ENCODE data around the gene F10. TPM values are rescaled to one million over a fixed set of nuclear protein-coding genes. Genes with fewer than 3 reads are reported as not detected.
A peak's percentile ranks its signal among the peaks of the same experiment; 100 is the strongest.

Gene F10
- total RNA-seq, 2 donors from 2014 or later = 18.7 to 32.4 TPM

GRCh38 chr13:113090415-113090770 is 32.2 kb upstream of the F10 start:
- H3K9ac ChIP-seq (ENCODE audit: extremely low read depth, low read length, poor library complexity, severe bottlenecking) = no peak overlapping the region
- peak; percentile 91 for DNase-seq
- H3K36me3 ChIP-seq (ENCODE audit: control insufficient read depth, insufficient read depth, low read length) = no peaks in the 10 kb centered on the region
- H3K9me3 ChIP-seq (ENCODE audit: control insufficient read depth, low read length) = no peaks in the 10 kb centered on the region
- H3K4me3 ChIP-seq (ENCODE audit: low read length) = no peak overlapping the region
- Mint-ChIP-seq H3K27me3 (ENCODE audit: insufficient read depth) (peaks cover 2% of the 10 kb centered on the region), H3K4me1 (peaks cover 8% of the 10 kb centered on the region), H3K36me3 (ENCODE audit: low read depth) (peaks cover 21% of the 10 kb centered on the region), H3K9me3 (no peaks in the 10 kb centered on the region), H3K4me3 (no peak overlapping the region), H3K27ac (no peak overlapping the region)
- no peaks in the 10 kb centered on the region for H3K27me3 ChIP-seq (ENCODE audit: control insufficient read depth, insufficient read depth, low read length, poor library complexity, severe bottlenecking)
- no peak overlapping the region for H3K27ac ChIP-seq (ENCODE audit: low read depth, low read length)
- H3K4me1 ChIP-seq (ENCODE audit: control insufficient read depth, insufficient read depth, low read length) = no peaks in the 10 kb centered on the region
- TF ChIP-seq CTCF (conservative IDR thresholded peaks at IDR 0.05) = peak; percentile 67
- WGBS, 2 experiments (ENCODE audit: insufficient coverage in 1 of 2, insufficient read length in 1 of 2) = 87 to 91% methylated on average over 4 to 13 of the region's 13 CpGs

GRCh38 chr13:113090806-113091205 is 31.8 kb upstream of the F10 start:
- peaks cover 2% of the 10 kb centered on the region for H3K27me3 Mint-ChIP-seq (ENCODE audit: insufficient read depth)

GRCh38 chr13:113091211-113091771 is 31.3 kb upstream of the F10 start:
- Histone ChIP-seq H3K4me3 (ENCODE audit: low read length) (no peak overlapping the region), H3K9ac (ENCODE audit: extremely low read depth, low read length, poor library complexity, severe bottlenecking) (no peak overlapping the region), H3K4me1 (ENCODE audit: control insufficient read depth, insufficient read depth, low read length) (no peaks in the 10 kb centered on the region), H3K27me3 (ENCODE audit: control insufficient read depth, insufficient read depth, low read length, poor library complexity, severe bottlenecking) (no peaks in the 10 kb centered on the region), H3K36me3 (ENCODE audit: control insufficient read depth, insufficient read depth, low read length) (no peaks in the 10 kb centered on the region), H3K9me3 (ENCODE audit: control insufficient read depth, low read length) (no peaks in the 10 kb centered on the region), H3K27ac (ENCODE audit: low read depth, low read length) (no peak overlapping the region)
- Mint-ChIP-seq H3K4me3 (no peak overlapping the region), H3K27me3 (ENCODE audit: insufficient read depth) (peaks cover 2% of the 10 kb centered on the region), H3K9me3 (no peaks in the 10 kb centered on the region), H3K27ac (no peak overlapping the region), H3K4me1 (peaks cover 8% of the 10 kb centered on the region), H3K36me3 (ENCODE audit: low read depth) (peaks cover 21% of the 10 kb centered on the region)
- 93 to 96% methylated on average over 20 to 30 of the region's 30 CpGs for WGBS, 2 experiments (ENCODE audit: insufficient coverage in 1 of 2, insufficient read length in 1 of 2)
- TF ChIP-seq CTCF (conservative IDR thresholded peaks at IDR 0.05) = no peak
- no peak for DNase-seq

More at GRCh38 chr13:113090806-113091205, 31.8 kb upstream of the F10 start:
- H3K9me3 ChIP-seq (ENCODE audit: control insufficient read depth, low read length) = no peaks in the 10 kb centered on the region
- peak overlapping the region; percentile 44 for H3K27ac ChIP-seq (ENCODE audit: low read depth, low read length)
- no peaks in the 10 kb centered on the region for H3K9me3 Mint-ChIP-seq
- H3K27ac Mint-ChIP-seq = no peak overlapping the region
- no peaks in the 10 kb centered on the region for H3K27me3 ChIP-seq (ENCODE audit: control insufficient read depth, insufficient read depth, low read length, poor library complexity, severe bottlenecking)
- H3K4me3 Mint-ChIP-seq = no peak overlapping the region
- 92 to 95% methylated on average over 13 to 24 of the region's 24 CpGs for WGBS, 2 experiments (ENCODE audit: insufficient coverage in 1 of 2, insufficient read length in 1 of 2)
- H3K4me1 Mint-ChIP-seq = peaks cover 8% of the 10 kb centered on the region
- no peak overlapping the region for H3K9ac ChIP-seq (ENCODE audit: extremely low read depth, low read length, poor library complexity, severe bottlenecking)
- no peaks in the 10 kb centered on the region for H3K36me3 ChIP-seq (ENCODE audit: control insufficient read depth, insufficient read depth, low read length)
- no peak overlapping the region for H3K4me3 ChIP-seq (ENCODE audit: low read length)
- no peaks in the 10 kb centered on the region for H3K4me1 ChIP-seq (ENCODE audit: control insufficient read depth, insufficient read depth, low read length)
- peaks cover 21% of the 10 kb centered on the region for H3K36me3 Mint-ChIP-seq (ENCODE audit: low read depth)
- TF ChIP-seq CTCF (conservative IDR thresholded peaks at IDR 0.05) = no peak
- DNase-seq = no peak
